ENCODE data around the gene ARHGEF10L.
A peak's percentile ranks its signal among the peaks of the same experiment; 100 is the strongest.
"Not testable (repeated sequence)": the region's sequence is repeated elsewhere in the genome, so short reads cannot be mapped to it uniquely, and the experiment has no call there.

The ARHGEF10L gene

GRCh38 chr1:17725084-17725719, 185.7 kb downstream of the ARHGEF10L start:
- DNase-seq = peak; percentile 40 to 64

- DNase-seq = no peak
These were observed 186.5 kb downstream of the ARHGEF10L start for GRCh38 chr1:17725811-17726582.

- no peak for DNase-seq
These were observed 188.7 kb downstream of the ARHGEF10L start for GRCh38 chr1:17728123-17728712.

GRCh38 chr1:17729248-17729647, 189.8 kb downstream of the ARHGEF10L start:
- no peak for DNase-seq

DNA sequence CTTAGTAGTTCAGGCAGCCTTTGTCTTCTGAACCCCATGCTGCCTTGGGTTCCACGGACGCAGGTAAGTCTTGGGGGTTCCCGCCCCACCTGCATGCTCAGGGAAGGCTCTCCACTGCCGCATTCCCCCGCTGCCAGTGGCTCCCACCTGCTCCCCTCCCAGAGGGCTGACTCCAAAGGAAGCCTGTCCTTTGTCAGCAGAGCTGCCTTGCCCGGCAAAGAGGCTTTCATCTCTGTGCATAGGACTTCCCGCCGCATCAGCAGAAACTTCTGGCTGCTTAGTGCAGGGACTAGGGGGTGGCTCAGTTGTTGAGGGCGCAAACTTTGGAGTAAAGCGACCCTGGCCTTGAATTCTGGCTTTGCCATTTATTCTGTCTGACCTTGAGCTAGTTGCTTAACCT, 190.4 kb downstream of the ARHGEF10L start:
- no peak for DNase-seq

DNA sequence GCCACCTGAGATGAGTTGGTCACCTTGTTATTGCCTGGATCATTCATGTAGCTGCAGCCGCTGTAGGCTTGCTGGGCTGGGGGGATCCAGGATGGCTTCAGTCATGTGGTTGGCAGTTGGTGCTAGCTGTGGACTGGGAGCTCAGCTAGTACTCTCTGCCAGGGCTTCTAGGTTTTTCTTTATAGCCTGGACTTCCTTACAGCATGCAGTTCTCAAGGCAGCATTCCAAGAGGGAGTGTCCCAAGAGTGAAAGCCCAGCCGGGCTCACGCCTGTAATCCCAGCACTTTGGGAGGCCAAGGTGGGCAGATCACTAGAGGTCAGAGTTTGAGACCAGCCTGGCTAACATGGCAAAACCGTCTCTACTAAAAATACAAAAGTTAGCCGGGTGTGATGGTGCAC, 192.0 kb downstream of the ARHGEF10L start:
- no peak for DNase-seq

GRCh38 chr1:17732475-17732874, 193.0 kb downstream of the ARHGEF10L start:
- DNase-seq = no peak

DNA sequence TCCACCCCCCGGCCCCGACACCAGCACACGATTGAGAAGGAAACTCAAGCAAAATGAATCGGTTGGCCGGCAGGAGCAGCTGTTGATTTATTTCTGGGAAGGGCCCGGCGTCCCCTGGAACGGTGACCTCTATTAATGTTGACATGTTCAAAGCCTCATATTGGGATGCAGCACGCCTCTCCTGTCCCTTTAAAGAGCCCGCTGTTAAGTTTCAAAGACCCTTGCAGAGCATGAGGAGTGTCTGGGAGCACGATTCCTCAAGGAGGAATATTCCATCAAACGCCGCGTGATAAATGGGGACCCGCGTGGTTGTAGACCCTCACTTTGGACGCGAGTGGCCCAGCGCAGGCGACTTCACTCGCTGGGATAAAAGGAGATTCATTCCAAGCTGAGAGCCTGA, 194.2 kb downstream of the ARHGEF10L start:
- DNase-seq = no peak

GRCh38 chr1:17734609-17735008, 195.1 kb downstream of the ARHGEF10L start:
- DNase-seq = no peak

- no peak for DNase-seq
These were observed 195.8 kb downstream of the ARHGEF10L start for GRCh38 chr1:17735348-17735747.

DNA sequence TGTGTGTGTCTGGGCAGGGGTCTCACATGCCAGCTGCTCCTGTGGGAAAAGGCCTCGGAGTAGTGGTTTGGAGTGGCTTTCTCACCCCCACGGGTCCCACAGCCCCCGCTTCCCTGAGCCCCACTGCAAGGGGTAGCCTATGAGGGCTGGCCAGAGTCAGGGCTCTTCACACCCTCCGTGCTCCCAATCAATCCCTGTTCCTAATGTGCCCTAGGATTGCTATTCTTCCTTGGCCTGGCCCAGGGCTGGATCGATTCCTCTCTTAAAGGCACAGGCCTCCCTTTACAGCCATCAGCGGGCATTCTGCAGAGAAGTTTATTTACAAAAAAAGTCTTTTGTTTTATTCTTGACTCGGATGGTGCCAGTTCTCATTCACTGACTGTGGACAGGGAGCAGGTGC, 196.3 kb downstream of the ARHGEF10L start:
- DNase-seq = no peak

- no peak for DNase-seq
These were observed 197.1 kb downstream of the ARHGEF10L start for GRCh38 chr1:17736625-17737024.

- DNase-seq = no peak
These were observed 199.6 kb downstream of the ARHGEF10L start for GRCh38 chr1:17739050-17739449.

GRCh38 chr1:17741052-17741451, 201.6 kb downstream of the ARHGEF10L start:
- no peak for DNase-seq

- no peak for DNase-seq
These were observed 203.1 kb downstream of the ARHGEF10L start for GRCh38 chr1:17742583-17742982.

- no peak for DNase-seq
These were observed 203.6 kb downstream of the ARHGEF10L start for GRCh38 chr1:17743008-17743647.

GRCh38 chr1:17743925-17744324, 204.4 kb downstream of the ARHGEF10L start:
- DNase-seq = no peak

DNA sequence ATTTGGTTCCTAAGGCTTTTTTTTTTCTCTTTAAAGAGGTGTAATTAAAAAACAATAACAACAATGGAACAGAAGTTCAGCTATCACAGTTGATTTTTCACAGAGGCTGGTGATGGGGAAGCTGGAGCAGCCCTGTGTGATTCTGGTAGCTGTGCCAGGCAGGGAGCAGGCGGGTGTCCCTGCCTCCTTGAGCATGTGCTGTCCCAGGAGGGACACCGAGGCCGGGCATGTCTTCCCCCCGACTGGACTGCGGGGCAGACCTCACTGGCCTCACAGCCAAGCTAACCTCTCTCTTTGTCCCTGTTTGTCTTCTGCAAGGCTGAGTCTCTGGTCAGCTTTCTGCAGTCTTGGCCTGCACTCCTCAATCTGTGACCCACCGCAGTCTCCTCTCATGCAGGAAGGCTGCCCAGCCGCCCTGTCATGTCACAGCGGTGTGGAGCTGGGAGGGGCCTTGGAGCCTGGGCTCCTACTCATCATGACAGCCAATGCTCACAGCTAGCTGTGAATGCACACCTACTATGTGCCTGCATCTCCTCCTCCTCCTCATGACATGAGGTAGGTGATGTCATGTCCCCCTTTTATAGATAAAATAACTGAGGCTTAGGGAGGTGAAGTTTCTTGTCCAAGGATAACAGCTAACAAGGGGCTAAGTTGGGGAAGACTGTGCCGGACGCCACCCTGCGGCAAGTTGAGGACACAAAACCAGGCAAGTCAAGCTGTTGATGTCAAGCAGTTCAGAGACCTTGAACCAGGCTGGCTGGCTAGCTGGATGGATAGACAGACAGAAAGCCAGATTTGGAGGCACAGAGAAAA, 205.4 kb downstream of the ARHGEF10L start:
- no peak for DNase-seq

GRCh38 chr1:17745479-17745955, 206.0 kb downstream of the ARHGEF10L start:
- no peak for DNase-seq

DNA sequence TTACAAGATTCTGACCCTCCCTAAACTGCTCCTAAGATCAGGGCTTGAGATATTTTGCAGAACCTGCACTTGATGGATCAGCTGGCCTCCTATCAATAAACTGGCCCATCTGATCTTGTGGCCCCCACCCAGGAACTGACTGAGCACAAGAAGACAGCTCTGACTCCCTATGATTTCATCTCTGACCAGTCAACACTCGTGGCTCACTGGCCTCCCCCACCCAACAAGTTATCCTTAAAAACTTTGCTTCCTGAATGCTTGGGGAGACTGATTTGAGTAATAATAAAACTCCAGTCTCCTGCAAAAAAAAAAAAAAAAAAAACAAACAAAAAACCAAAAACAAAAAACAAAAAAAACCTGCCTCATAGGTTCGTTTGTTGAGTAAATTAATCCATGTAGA, 206.8 kb downstream of the ARHGEF10L start:
- not testable (repeated sequence) for DNase-seq

GRCh38 chr1:17746920-17747319, 207.4 kb downstream of the ARHGEF10L start:
- no peak for DNase-seq

Measured in NCI-H187 (cell line).